HCT116 (cell line): ENCODE measurements around the gene ENO2. TPM values are rescaled to one million over a fixed set of nuclear protein-coding genes. Genes with fewer than 3 reads are reported as not detected.
A peak's percentile ranks its signal among the peaks of the same experiment; 100 is the strongest.
"Not testable (repeated sequence)": the region's sequence is repeated elsewhere in the genome, so short reads cannot be mapped to it uniquely, and the experiment has no call there.

Experiments
- ATAC-seq: fragments of 200-7000 bp; cut with Tn5 transposase; 2 replicates; pipeline ENCODE4 v1.9.1; 2020; ENCODE audit warnings: mild to moderate bottlenecking, moderate library complexity
- BruUV-seq: library from RNA; stranded (reverse); fragments of 400-500 nt; replicated peaks from 2 replicates; lab custom pipeline; 2021; lab: Mats Ljungman, UMichigan
- CTCF ChIA-PET: fragments of 300-600 bp; sonication (Branson Sonifier 250); formaldehyde crosslinking; loops from one replicate; lab custom pipeline; 2021; ENCODE audit warnings: antibody characterized with exemption; lab: Charles Lee
- POLR2A ChIA-PET: fragments of 300-600, 350-600 bp; sonication (Branson Sonifier 250); formaldehyde crosslinking; loops from one replicate; lab custom pipeline; 2021; ENCODE audit warnings: antibody characterized with exemption; lab: Charles Lee
- RAD21 ChIA-PET, 2 experiments: fragments of 300-600 bp; sonication (Branson Sonifier 250); formaldehyde crosslinking; loops; one replicate each; lab custom pipeline; 2023; ENCODE audit warnings: low total read pairs in 2 of 2; ENCODE audit not compliant: uncharacterized antibody in 2 of 2, unreplicated experiment in 2 of 2, low non-redundant PET in 1 of 2; lab: Charles Lee
- DNase-seq: peaks from one replicate; pipeline ENCODE4 v3.0.0-alpha.2; 2010; ENCODE audit warnings: low read depth, low spot score
- H2AFZ ChIP-seq: fragments of 200-600 bp; shearing (Covaris generic), sonication (generic); 2 replicates; pipeline ENCODE4 v1.6.1; 2017; ENCODE audit warnings: low read depth, mixed run types, mixed read lengths, antibody characterized with exemption, low read length; ENCODE audit not compliant: poor library complexity, severe bottlenecking
- H3K27ac ChIP-seq: 2 replicates; pipeline ENCODE4 v1.5.1; 2012; ENCODE audit warnings: low read depth, low read length
- H3K27me3 ChIP-seq: fragments of 200-600 bp; sonication (generic); 2 replicates; pipeline ENCODE4 v1.6.1; 2016; ENCODE audit warnings: mixed run types, low read length, mixed read lengths; ENCODE audit not compliant: insufficient read depth
- H3K36me3 ChIP-seq, 2 experiments: fragments of 200-500 bp in 1 of 2; fragments of 200-600 bp in 1 of 2; sonication (Bioruptor generic) in 1 of 2; sonication (generic) in 1 of 2; 2 replicates each; pipeline versions ENCODE4 v1.5.1 to v1.6.1; 2014 to 2016; ENCODE audit warnings: low read length in 2 of 2, inconsistent platforms in 1 of 2, mixed read lengths in 1 of 2, mixed run types in 1 of 2; ENCODE audit not compliant: insufficient read depth in 2 of 2, control insufficient read depth in 1 of 2
- H3K4me1 ChIP-seq, 2 experiments: fragments of 200-600 bp in 1 of 2; sonication (generic) in 1 of 2; 2 replicates each; pipeline versions ENCODE4 v1.5.1 to v1.6.1; 2012 to 2017; ENCODE audit warnings: low read length in 2 of 2, inconsistent platforms in 1 of 2, mild to moderate bottlenecking in 1 of 2, mixed read lengths in 1 of 2, mixed run types in 1 of 2, moderate library complexity in 1 of 2; ENCODE audit not compliant: insufficient read depth in 2 of 2, control insufficient read depth in 1 of 2
- H3K4me2 ChIP-seq: fragments of 200-600 bp; sonication (generic); 2 replicates; pipeline ENCODE4 v1.6.1; 2017; ENCODE audit warnings: mixed run types, low read length, mixed read lengths
- H3K4me3 ChIP-seq, 2 experiments: fragments of 200-600 bp in 1 of 2; sonication (generic) in 1 of 2; replicated peaks in 1 of 2; 2 replicates each; pipeline ENCODE4 v1.5.1; 2011 to 2016; ENCODE audit warnings: low read length in 2 of 2, control low read depth in 1 of 2, low read depth in 1 of 2, mild to moderate bottlenecking in 1 of 2, mixed read lengths in 1 of 2, mixed run types in 1 of 2
- H3K79me2 ChIP-seq: fragments of 200-600 bp; sonication (generic); 2 replicates; pipeline ENCODE4 v1.6.1; 2017; ENCODE audit warnings: mild to moderate bottlenecking, mixed run types, low read length, moderate library complexity, mixed read lengths; ENCODE audit not compliant: insufficient read depth
- H3K9ac ChIP-seq: fragments of 200-600 bp; sonication (generic); 2 replicates; pipeline ENCODE4 v1.6.1; 2016; ENCODE audit warnings: low read length, mixed read lengths
- H3K9me2 ChIP-seq: fragments of 200-600 bp; sonication (generic), shearing (Covaris generic); 2 replicates; pipeline ENCODE4 v1.6.1; 2017; ENCODE audit warnings: mixed run types, mild to moderate bottlenecking, moderate library complexity; ENCODE audit not compliant: insufficient read depth
- H3K9me3 ChIP-seq, 2 experiments: fragments of 200-500 bp in 1 of 2; fragments of 200-600 bp in 1 of 2; sonication (Bioruptor generic) in 1 of 2; sonication (generic) in 1 of 2; 2 replicates each; pipeline ENCODE4 v1.6.1; 2014 to 2017; ENCODE audit warnings: low read length in 2 of 2, mixed read lengths in 2 of 2, inconsistent platforms in 1 of 2, low read depth in 1 of 2, mild to moderate bottlenecking in 1 of 2, mixed run types in 1 of 2, moderate library complexity in 1 of 2; ENCODE audit not compliant: control insufficient read depth in 1 of 2, insufficient read depth in 1 of 2
- H4K20me1 ChIP-seq: fragments of 200-600 bp; sonication (generic), shearing (Covaris generic); 2 replicates; pipeline ENCODE4 v1.6.1; 2017; ENCODE audit warnings: mixed run types, mild to moderate bottlenecking, moderate library complexity; ENCODE audit not compliant: insufficient read depth
- EGR1 ChIP-seq: IDR thresholded peaks from 2 replicates; pipeline ENCODE4 v1.6.1; 2012; ENCODE audit warnings: low read depth
- POLR2A ChIP-seq: IDR thresholded peaks from 2 replicates; pipeline ENCODE4 v1.7.0; 2011; ENCODE audit warnings: borderline replicate concordance; ENCODE audit not compliant: insufficient read depth, insufficient read length; ENCODE audit errors: extremely low read depth
- POLR2AphosphoS5 ChIP-seq: IDR thresholded peaks from 2 replicates; pipeline ENCODE4 v1.6.1; 2011; ENCODE audit warnings: mild to moderate bottlenecking, low read depth, low read length, moderate library complexity
- intact Hi-C: fragments of 100-400 bp; cut with micrococcal nuclease; formaldehyde crosslinking; loops from 2 replicates; pipeline ENCODE4 v1.10.0; 2022
- total RNA-seq: library from RNA; stranded (reverse); gene quantifications from one replicate; pipeline ENCODE4 v1.2.1, GENCODE V29; 2021; ENCODE audit not compliant: unreplicated experiment
- TF ChIP-seq, protein P1 (sequence below): IDR thresholded peaks from 2 replicates; pipeline ENCODE4 v1.6.1; 2012
- TF ChIP-seq, protein P2 (sequence below), 3 experiments: fragments of 200-600 bp in 1 of 3; sonication (generic) in 1 of 3; IDR thresholded peaks in 2 of 3; conservative IDR thresholded peaks in 1 of 3; 2 replicates each; pipeline ENCODE4 v1.5.1; 2012 to 2017; ENCODE audit warnings: low read depth in 2 of 3, low read length in 2 of 3, antibody characterized with exemption in 1 of 3, borderline replicate concordance in 1 of 3, control low read depth in 1 of 3, mild to moderate bottlenecking in 1 of 3, mixed read lengths in 1 of 3, mixed run types in 1 of 3, moderate library complexity in 1 of 3; ENCODE audit not compliant: insufficient read depth in 1 of 3

Gene ENO2
- total RNA-seq, 1 experiment from 2014 or later, result 117 TPM

- H3K9me3 ChIP-seq, BruUV-seq, H3K9me2 ChIP-seq, DNase-seq, H3K9ac ChIP-seq, RAD21 ChIA-PET, ATAC-seq, H3K4me3 ChIP-seq, H3K27me3 ChIP-seq, H2AFZ ChIP-seq: not testable (repeated sequence)
- H3K36me3 ChIP-seq, result peaks cover 8 to 36% of the 10 kb centered on the region in 2 experiments; a peak in 2 of 4 replicates
- H3K27ac ChIP-seq, result peak overlapping the region; percentile 96
- ChIA-PET POLR2A (interaction anchor here (0.6 to 10.9 kb wide), 3 partner anchors 18 to 74 kb away, joined by 7 to 186 read pairs (median 106); partner anchors contain the start of genes C12orf57, CDCA3, RNU7-1 and USP5), CTCF (interaction anchor here (0.5 to 4.1 kb wide), 5 partner anchors 9 to 242 kb away, joined by 3 to 30 read pairs (median 7); partner anchors contain the start of genes CDCA3 and USP5)
- intact Hi-C loops, result loop anchor here (5.0 kb wide), 2 partner anchors 57 to 767 kb away; partner anchors contain the start of gene ATN1
- peaks cover 35 to 68% of the 10 kb centered on the region in 2 experiments for H3K4me1 ChIP-seq
- H4K20me1 ChIP-seq, result peaks cover 12% of the 10 kb centered on the region; the same call in 1 of the 2 replicates
- peak overlapping the region; percentile 92; the same call in 1 of the 2 replicates for H3K4me2 ChIP-seq
- peaks cover 57% of the 10 kb centered on the region for H3K79me2 ChIP-seq
These were observed 44.1 kb upstream of the ENO2 start for GRCh38 chr12:6870304-6870703.

- peak overlapping the region; percentile 96 for H3K27ac ChIP-seq
- H3K4me2 ChIP-seq, result peak overlapping the region; percentile 92
- peak overlapping the region; percentile 73 to 92 for H3K4me3 ChIP-seq
- peaks cover 8 to 33% of the 10 kb centered on the region in 2 experiments; a peak in 2 of 4 replicates for H3K36me3 ChIP-seq
- H3K9me3 ChIP-seq, result no peaks in the 10 kb centered on the region
- intact Hi-C loops, result loop anchor here (1.0 to 5.0 kb wide), 3 partner anchors 20 to 766 kb away; partner anchors contain the start of gene ATN1
- H3K9me2 ChIP-seq, result no peaks in the 10 kb centered on the region
- peaks cover 57% of the 10 kb centered on the region for H3K79me2 ChIP-seq
- ATAC-seq, result peak; percentile 49
- peak; percentile 56 for DNase-seq
- CTCF ChIA-PET, result interaction anchor here (1.5 to 4.1 kb wide), 12 partner anchors 13 to 242 kb away, joined by 3 to 30 read pairs (median 15); partner anchors contain the start of genes C1RL, CDCA3, MLF2 and USP5
- TF ChIP-seq POLR2A (peak; percentile 74), EGR1 (no peak), POLR2AphosphoS5 (peak; percentile 86; the same call in 1 of the 2 replicates)
- TF ChIP-seq, protein P1, sequence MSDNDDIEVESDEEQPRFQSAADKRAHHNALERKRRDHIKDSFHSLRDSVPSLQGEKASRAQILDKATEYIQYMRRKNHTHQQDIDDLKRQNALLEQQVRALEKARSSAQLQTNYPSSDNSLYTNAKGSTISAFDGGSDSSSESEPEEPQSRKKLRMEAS, result no peak
- TF ChIP-seq, protein P2, sequence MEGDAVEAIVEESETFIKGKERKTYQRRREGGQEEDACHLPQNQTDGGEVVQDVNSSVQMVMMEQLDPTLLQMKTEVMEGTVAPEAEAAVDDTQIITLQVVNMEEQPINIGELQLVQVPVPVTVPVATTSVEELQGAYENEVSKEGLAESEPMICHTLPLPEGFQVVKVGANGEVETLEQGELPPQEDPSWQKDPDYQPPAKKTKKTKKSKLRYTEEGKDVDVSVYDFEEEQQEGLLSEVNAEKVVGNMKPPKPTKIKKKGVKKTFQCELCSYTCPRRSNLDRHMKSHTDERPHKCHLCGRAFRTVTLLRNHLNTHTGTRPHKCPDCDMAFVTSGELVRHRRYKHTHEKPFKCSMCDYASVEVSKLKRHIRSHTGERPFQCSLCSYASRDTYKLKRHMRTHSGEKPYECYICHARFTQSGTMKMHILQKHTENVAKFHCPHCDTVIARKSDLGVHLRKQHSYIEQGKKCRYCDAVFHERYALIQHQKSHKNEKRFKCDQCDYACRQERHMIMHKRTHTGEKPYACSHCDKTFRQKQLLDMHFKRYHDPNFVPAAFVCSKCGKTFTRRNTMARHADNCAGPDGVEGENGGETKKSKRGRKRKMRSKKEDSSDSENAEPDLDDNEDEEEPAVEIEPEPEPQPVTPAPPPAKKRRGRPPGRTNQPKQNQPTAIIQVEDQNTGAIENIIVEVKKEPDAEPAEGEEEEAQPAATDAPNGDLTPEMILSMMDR (IDR thresholded peaks at IDR 0.05 in 2 of 3, conservative IDR thresholded peaks at IDR 0.05 in 1 of 3; ENCODE audit: borderline replicate concordance in 1 of 3, insufficient read depth in 1 of 3, low read depth in 2 of 3, low read length in 2 of 3), result peak in 1 of 3 experiments; percentile 12; a peak in 1 of 6 replicates
- TF ChIP-seq, all 23 proteins: peak for 3
- ChIA-PET RAD21 (interaction anchor here in 1 of 2 experiments (0.6 kb wide), 1 partner anchor 73 kb away, joined by 4 read pairs; the partner anchor contains the start of gene C12orf57), POLR2A (interaction anchor here (0.6 to 10.9 kb wide), 7 partner anchors 19 to 94 kb away, joined by 3 to 186 read pairs (median 7); partner anchors contain the start of genes C12orf57, CDCA3, RNU7-1 and USP5)
- no TSS peak for BruUV-seq
- H3K4me1 ChIP-seq, result peaks cover 28 to 59% of the 10 kb centered on the region in 2 experiments
- H4K20me1 ChIP-seq, result peaks cover 12% of the 10 kb centered on the region; the same call in 1 of the 2 replicates
- H2AFZ ChIP-seq, result no peak overlapping the region
- H3K27me3 ChIP-seq, result no peaks in the 10 kb centered on the region
- H3K9ac ChIP-seq, result peak overlapping the region; percentile 86
These were observed 43.1 kb upstream of the ENO2 start for GRCh38 chr12:6871052-6871957.
